Measurements from ENCODE around the gene TMEM140.

DNA sequence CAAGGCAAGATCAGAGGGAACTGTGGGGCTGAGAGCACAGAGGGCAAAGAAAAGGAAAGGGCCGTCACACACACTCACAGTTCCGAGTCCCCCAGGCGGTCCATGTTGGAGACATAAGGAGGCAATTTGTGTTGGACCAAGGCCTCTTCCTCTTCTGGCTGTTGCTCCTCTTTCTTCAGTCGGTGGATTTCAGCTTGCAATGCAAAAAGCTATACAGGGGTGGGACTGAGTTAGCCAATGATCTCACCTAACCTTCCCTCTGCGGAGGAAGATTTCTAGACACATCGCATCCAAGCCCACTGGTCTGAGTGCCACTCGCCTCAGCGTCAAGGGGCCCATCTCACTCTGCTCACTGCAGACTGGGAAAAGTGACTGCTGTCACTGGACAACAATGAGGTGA lies 58.0 kb downstream of the TMEM140 start:
- TF ChIP-seq HDGF (IDR thresholded peaks at IDR 0.05; ENCODE audit: borderline replicate concordance), result no peak
- no peak for TF ChIP-seq ELF4 (IDR thresholded peaks at IDR 0.05)
- no peak for TF ChIP-seq CTBP1 (IDR thresholded peaks at IDR 0.05; ENCODE audit: borderline replicate concordance)
- no peak for TF ChIP-seq BHLHE40 (IDR thresholded peaks at IDR 0.05; ENCODE audit: borderline replicate concordance)
- no peak for TF ChIP-seq FOXA1 (IDR thresholded peaks at IDR 0.05)
- no peak for TF ChIP-seq FOXK2 (IDR thresholded peaks at IDR 0.05)
- TF ChIP-seq SP1 (IDR thresholded peaks at IDR 0.05), result no peak
- TF ChIP-seq, protein P1, sequence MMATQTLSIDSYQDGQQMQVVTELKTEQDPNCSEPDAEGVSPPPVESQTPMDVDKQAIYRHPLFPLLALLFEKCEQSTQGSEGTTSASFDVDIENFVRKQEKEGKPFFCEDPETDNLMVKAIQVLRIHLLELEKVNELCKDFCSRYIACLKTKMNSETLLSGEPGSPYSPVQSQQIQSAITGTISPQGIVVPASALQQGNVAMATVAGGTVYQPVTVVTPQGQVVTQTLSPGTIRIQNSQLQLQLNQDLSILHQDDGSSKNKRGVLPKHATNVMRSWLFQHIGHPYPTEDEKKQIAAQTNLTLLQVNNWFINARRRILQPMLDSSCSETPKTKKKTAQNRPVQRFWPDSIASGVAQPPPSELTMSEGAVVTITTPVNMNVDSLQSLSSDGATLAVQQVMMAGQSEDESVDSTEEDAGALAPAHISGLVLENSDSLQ (IDR thresholded peaks at IDR 0.05), result no peak
- no peak for TF ChIP-seq SUZ12 (IDR thresholded peaks at IDR 0.05)
- no peak for TF ChIP-seq L3MBTL2 (conservative IDR thresholded peaks at IDR 0.05)
- no peak for TF ChIP-seq LEF1 (IDR thresholded peaks at IDR 0.05; ENCODE audit: borderline replicate concordance)
- no peak for TF ChIP-seq FOXM1 (IDR thresholded peaks at IDR 0.05; ENCODE audit: borderline replicate concordance)

Measured in HEK293T (cell line).